Skeletal muscle satellite cell (primary cell): ENCODE data around the gene GJD4.

Source experiments
- H3K27me3 ChIP-seq: 2 replicates; pipeline ENCODE4 v1.7.0; 2013; ENCODE audit warnings: low read length; ENCODE audit not compliant: control insufficient read depth, insufficient read depth
- H3K36me3 ChIP-seq: 2 replicates; pipeline ENCODE4 v1.7.0; 2013; ENCODE audit warnings: mild to moderate bottlenecking, control low read depth, low read length; ENCODE audit not compliant: insufficient read depth
- H3K4me1 ChIP-seq: 2 replicates; pipeline ENCODE4 v1.7.0; 2013; ENCODE audit warnings: low read length; ENCODE audit not compliant: control insufficient read depth, insufficient read depth
- H3K4me2 ChIP-seq: 2 replicates; pipeline ENCODE4 v1.7.0; 2013; ENCODE audit warnings: mild to moderate bottlenecking, low read length
- H3K4me3 ChIP-seq: 2 replicates; pipeline ENCODE4 v1.7.0; 2013; ENCODE audit warnings: low read length
- H3K9ac ChIP-seq: 2 replicates; pipeline ENCODE4 v1.7.0; 2013; ENCODE audit warnings: mild to moderate bottlenecking, low read depth, low read length, moderate library complexity
- H3K9me3 ChIP-seq: replicated peaks from 2 replicates; pipeline ENCODE4 v1.7.0; 2013; ENCODE audit warnings: mild to moderate bottlenecking, control low read depth, low read length

The GJD4 gene

DNA sequence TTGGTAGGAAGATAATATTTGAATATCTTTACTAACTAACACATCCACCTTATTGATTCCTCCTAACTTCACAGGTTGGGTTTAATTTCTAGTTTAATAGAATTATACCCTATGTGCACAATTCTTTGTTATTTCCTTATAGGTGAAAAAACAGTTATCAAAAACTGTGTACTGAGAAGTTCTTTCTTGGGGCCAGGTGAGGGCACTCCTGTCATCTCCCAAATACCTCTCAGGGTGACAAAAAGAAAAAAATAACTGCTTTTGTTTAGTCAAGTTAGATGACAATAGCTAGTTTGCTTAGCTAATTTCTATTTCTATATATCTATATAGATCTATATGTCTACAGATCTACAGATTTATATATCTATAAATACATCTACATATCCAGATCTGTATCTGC lies 26.9 kb downstream of the GJD4 start:
- Histone ChIP-seq H3K4me2 (no peak overlapping the region), H3K27me3 (no peaks in the 10 kb centered on the region), H3K9ac (no peak overlapping the region), H3K4me1 (peaks cover 7% of the 10 kb centered on the region), H3K36me3 (no peaks in the 10 kb centered on the region), H3K9me3 (no peaks in the 10 kb centered on the region), H3K4me3 (no peak overlapping the region)

DNA sequence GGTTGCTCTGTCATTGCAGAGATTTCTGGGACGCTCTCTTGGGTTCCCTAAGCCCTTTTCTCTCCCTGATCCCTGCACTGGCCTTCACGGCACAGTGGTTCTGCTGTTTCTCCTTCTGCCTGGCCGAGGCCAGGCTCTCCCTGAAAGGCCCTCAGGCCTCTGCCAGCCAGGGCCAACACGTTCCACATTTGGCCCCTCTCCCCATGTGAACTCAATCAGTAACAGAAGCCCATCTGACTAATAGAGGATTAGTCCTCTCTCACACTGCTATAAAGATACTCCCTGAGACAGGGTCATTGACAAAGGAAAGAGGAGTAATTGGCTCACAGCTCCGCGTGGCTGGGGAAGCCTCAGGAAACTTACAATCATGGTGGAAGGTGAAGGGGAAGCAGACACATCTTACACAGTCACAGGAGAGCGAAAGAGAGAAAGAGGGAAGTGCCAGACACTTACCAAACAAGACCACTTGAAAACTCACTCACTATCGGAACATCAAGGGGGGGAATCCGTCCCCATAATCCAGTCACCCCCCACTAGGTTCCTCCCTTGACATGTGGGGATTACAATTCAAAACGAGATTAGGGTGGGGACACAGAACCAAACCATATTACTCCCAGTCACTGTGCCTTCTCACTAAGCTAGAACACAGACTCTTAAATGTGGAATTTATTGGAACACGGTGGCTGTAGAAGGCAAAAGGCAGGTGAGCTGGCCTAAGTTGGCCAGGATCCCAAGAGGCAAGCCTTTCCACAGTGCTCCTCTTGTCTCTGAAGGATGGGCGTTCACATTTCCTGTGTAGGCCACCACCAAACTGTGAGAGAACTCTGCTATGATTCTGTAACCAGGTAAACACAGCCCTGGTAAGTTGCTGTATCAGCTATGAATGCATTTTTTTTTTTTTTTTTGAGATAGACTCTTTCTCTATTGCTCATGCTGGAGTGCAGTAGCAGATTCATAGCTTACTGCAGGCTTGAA lies 28.2 kb downstream of the GJD4 start:
- no peak overlapping the region for H3K4me3 ChIP-seq
- no peaks in the 10 kb centered on the region for H3K27me3 ChIP-seq
- no peaks in the 10 kb centered on the region for H3K9me3 ChIP-seq
- no peaks in the 10 kb centered on the region for H3K36me3 ChIP-seq
- no peaks in the 10 kb centered on the region for H3K4me1 ChIP-seq
- H3K9ac ChIP-seq, result no peak overlapping the region
- H3K4me2 ChIP-seq, result no peak overlapping the region

DNA sequence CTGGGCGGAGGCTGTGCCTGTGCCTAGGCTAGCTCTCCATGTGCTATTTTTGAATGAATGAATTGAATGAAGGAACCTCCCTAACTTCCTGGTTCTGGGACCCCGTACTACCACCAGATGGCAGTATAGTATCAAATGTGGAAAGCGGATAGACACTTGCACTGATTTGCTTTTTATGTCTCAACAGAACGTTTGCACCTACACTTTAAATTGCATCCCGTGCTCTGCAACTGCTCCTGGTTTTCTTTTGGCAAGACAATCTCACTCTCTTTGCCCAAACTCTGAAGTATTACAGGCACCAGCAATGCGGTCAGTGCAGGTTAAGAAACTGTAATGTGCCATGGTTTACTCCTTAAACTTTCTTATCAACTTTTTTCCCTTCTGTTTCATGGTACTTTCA lies 30.4 kb downstream of the GJD4 start:
- no peak overlapping the region for H3K4me2 ChIP-seq
- no peaks in the 10 kb centered on the region for H3K9me3 ChIP-seq
- H3K9ac ChIP-seq, result no peak overlapping the region
- H3K4me3 ChIP-seq, result no peak overlapping the region
- no peaks in the 10 kb centered on the region for H3K27me3 ChIP-seq
- peaks cover 6% of the 10 kb centered on the region for H3K4me1 ChIP-seq
- no peaks in the 10 kb centered on the region for H3K36me3 ChIP-seq

DNA sequence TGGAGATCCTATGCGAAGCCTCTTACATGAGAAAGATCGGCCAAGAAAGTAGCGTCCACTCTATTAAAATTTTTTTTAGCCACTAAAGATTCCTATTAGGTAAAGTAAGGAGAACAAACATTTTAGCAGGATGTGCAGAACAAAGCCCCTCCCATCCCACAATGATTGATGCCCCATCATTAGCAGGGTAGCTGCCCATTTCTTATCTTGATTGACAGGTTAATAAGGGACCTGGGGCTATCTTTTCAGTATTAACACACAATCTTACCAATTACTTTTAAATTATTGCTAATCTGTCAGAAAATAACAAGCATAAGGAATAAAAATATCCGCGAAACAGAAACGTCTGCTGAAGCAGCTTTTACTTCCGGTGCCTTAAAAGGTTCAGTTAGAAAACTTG lies 31.8 kb downstream of the GJD4 start:
- H3K4me1 ChIP-seq, result peaks cover 6% of the 10 kb centered on the region
- no peak overlapping the region for H3K9ac ChIP-seq
- H3K27me3 ChIP-seq, result no peaks in the 10 kb centered on the region
- no peaks in the 10 kb centered on the region for H3K36me3 ChIP-seq
- H3K4me2 ChIP-seq, result no peak overlapping the region
- no peak overlapping the region for H3K4me3 ChIP-seq
- H3K9me3 ChIP-seq, result no peaks in the 10 kb centered on the region

DNA sequence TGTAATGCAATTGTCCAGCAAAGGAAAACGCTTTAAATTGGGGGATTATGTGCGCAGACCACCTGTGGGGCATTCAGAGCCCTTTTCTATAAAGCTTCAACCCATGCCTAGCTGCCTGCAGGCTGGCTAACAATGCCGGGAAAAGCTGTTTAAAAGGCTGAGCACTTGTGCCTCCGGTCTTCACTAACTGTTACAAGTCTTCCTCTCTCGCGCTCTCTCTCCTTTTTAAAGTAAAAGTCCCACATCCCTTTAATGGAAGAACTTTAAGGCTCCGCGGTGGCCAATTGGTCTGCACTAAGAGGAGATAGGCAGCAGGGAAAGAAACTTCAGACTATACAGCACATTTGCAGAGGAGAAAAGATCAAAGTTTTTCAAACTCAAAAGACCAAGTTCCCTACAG lies 32.3 kb downstream of the GJD4 start:
- H3K9ac ChIP-seq, result no peak overlapping the region
- no peaks in the 10 kb centered on the region for H3K27me3 ChIP-seq
- no peak overlapping the region for H3K4me3 ChIP-seq
- H3K4me2 ChIP-seq, result no peak overlapping the region
- no peaks in the 10 kb centered on the region for H3K36me3 ChIP-seq
- H3K9me3 ChIP-seq, result no peaks in the 10 kb centered on the region
- peaks cover 8% of the 10 kb centered on the region for H3K4me1 ChIP-seq

DNA sequence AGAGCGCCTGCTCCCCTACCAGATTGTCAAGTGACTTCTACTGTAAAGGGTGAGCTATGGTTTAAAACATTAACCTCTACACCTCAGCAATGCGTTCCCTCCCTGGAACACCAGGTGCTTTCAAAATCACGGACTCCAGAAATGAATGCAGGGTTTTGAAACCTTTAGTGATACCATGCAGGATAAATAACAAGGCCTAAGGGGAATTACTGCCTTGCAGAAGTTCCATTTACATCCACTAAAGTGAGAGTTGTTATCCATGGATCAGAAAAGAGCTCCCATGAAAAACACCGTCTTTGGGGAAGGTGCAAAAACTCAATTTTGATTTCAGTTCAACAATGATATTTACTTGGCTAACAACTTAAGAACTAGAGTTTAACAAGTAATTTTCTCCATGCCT lies 33.0 kb downstream of the GJD4 start:
- no peak overlapping the region for H3K4me2 ChIP-seq
- peaks cover 14% of the 10 kb centered on the region for H3K4me1 ChIP-seq
- H3K4me3 ChIP-seq, result no peak overlapping the region
- H3K9ac ChIP-seq, result no peak overlapping the region
- no peaks in the 10 kb centered on the region for H3K9me3 ChIP-seq
- peaks cover 4% of the 10 kb centered on the region for H3K27me3 ChIP-seq
- no peaks in the 10 kb centered on the region for H3K36me3 ChIP-seq

DNA sequence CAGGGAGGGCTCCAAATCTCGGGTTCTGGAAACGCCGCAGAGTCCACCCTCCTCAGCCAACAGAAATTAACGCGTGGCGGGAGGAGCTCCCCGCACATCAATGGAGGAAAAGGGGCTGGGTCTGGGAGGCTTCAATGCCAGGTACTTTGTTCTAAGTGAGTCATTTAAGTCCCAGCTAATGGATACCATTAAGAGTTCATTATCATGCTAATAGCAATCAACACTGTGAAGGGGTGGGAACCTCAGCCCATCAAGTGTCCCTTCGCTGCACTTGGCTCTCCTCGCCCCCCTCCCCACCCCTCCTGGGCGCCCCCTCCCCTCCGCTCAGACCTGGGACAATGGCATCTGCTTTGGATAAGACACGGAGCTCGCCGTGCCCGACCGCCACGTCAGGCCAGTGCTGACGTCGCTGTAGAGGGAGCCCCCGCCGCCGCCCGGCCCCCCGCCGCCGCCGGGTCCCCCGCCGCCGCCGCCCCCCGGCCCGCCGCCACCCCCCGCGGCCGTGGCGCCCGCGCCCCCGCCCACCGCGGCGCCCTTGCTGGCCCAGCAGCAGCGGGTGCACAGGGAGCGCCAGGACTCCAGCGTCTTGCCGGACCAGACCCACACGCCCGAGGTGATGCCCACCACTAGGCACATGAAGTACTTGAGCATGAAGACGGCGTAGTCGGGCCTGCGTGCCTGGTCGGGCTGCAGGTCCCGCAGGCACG lies 34.0 kb downstream of the GJD4 start:
- Histone ChIP-seq H3K27me3 (peaks cover 6% of the 10 kb centered on the region), H3K4me2 (peak overlapping the region; percentile 99), H3K36me3 (no peaks in the 10 kb centered on the region), H3K9me3 (no peaks in the 10 kb centered on the region), H3K4me1 (peaks cover 22% of the 10 kb centered on the region), H3K4me3 (peak overlapping the region; percentile 53), H3K9ac (no peak overlapping the region)

DNA sequence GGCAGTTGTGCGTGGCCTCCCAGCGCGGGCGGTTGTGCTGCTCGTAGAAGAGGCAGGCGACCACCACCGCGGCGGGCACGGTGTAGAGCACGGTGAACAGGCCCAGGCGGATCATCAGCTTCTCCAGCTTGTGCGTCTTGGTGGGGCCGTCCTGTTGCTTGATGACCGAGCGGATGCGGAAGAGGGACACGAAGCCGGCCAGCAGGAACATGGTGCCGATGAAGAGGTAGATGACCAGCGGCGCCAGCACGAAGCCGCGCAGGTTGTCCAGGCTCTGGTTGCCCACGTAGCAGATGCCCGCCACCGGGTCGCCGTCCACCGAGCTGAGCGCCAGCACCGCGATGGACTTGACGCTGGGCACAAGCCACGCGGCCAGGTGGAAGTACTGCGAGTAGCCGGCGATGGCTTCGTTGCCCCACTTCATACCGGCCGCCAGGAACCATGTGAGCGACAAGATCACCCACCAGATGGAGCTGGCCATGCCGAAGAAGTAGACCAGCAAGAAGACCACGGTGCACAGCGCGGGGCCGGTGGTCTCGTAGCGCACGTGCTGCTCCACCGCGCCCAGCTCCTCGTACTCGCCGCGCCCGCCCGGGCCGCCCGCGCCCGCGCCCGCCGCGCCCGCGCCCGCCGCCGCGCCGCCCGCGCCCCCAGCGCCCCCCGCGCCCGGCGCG lies 34.7 kb downstream of the GJD4 start:
- Histone ChIP-seq H3K9ac (peak overlapping the region; percentile 56), H3K9me3 (no peaks in the 10 kb centered on the region), H3K4me2 (peak overlapping the region; percentile 99), H3K27me3 (peaks cover 9% of the 10 kb centered on the region), H3K36me3 (no peaks in the 10 kb centered on the region), H3K4me3 (peak overlapping the region; percentile 82), H3K4me1 (peaks cover 25% of the 10 kb centered on the region)

DNA sequence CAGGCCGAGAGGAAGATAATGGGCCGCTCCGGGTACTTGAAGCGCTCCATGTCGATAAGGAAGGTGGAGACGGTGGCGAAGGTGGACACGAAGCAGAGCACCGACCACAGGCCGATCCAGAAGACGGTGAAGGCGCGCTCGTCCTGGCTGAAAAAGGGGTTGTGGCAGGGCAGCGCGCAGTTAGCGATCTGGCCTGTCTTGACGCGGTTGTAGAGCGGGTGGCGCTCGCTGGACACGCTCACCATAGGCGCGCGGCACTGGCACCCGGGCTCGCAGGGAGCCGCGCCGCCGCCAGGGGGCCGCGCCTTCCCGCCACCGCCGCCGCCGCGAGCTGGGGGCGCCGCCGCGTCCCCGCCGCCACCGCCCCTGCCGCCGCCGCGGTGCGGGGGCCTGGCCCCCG lies 35.3 kb downstream of the GJD4 start:
- H3K4me3 ChIP-seq, result peak overlapping the region; percentile 82
- peaks cover 9% of the 10 kb centered on the region for H3K27me3 ChIP-seq
- H3K9me3 ChIP-seq, result no peaks in the 10 kb centered on the region
- H3K36me3 ChIP-seq, result no peaks in the 10 kb centered on the region
- H3K4me1 ChIP-seq, result peaks cover 25% of the 10 kb centered on the region
- H3K9ac ChIP-seq, result peak overlapping the region; percentile 56
- peak overlapping the region; percentile 100 for H3K4me2 ChIP-seq

DNA sequence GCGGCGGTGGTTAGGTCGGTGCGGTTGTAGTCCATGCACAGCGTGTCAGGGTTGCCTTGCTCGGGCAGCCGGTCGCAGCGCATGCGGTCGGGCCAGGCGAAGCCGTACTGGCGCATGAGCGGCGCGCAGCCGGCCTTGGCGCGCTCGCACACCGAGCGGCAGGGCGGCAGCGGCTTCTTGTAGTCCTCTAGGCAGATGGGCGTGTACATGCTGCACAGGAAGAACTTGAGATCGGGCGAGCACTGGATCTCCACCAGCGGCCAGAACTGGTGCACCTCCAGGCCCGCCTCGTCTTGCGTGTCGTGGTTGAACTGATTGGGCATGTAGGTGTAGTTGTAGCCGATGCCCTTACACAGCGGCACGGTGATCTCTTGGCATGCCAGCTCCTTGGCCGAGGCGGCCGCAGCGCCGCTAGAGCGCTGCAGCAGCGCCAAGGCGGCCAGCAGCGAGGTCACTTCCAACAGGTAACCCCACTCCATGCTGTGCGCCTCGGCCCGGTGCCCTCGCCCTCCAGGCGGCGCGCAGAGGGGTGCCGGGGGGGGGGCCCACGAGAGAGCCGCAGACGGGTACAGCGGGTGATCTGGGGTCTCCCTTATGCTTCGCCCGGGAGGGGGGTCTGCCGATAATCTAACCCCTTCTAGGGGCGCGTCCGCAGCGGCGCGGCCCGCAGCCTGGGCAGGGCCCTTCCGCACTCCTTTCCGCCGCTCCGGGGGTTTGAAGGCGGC lies 36.0 kb downstream of the GJD4 start:
- H3K36me3 ChIP-seq, result no peaks in the 10 kb centered on the region
- H3K4me3 ChIP-seq, result peak overlapping the region; percentile 94
- H3K4me2 ChIP-seq, result peak overlapping the region; percentile 100
- H3K27me3 ChIP-seq, result peaks cover 9% of the 10 kb centered on the region
- H3K4me1 ChIP-seq, result peaks cover 25% of the 10 kb centered on the region
- no peaks in the 10 kb centered on the region for H3K9me3 ChIP-seq
- peak overlapping the region; percentile 76 for H3K9ac ChIP-seq

DNA sequence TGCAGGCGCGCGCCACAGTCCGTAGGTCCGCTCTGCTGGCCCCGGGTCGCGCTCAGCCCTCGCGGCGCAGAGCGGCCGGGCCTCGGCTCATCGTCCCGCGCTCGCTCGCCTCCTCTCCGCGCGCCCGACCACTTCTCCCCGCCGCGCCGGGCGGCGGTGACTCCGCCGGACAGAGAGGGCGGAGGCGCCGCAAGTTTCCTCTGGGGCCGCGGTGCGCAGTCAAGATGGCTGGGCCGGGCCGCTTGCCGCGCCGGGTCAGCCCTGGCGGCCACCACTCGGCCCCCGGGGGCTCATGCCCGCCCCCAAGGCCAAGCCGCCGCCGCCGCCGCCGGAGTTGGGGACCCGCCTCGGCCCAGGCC lies 36.5 kb downstream of the GJD4 start:
- peak overlapping the region; percentile 94 for H3K4me3 ChIP-seq
- H3K27me3 ChIP-seq, result peaks cover 9% of the 10 kb centered on the region
- H3K4me1 ChIP-seq, result peaks cover 25% of the 10 kb centered on the region
- no peaks in the 10 kb centered on the region for H3K36me3 ChIP-seq
- peak overlapping the region; percentile 100 for H3K4me2 ChIP-seq
- H3K9ac ChIP-seq, result peak overlapping the region; percentile 76
- H3K9me3 ChIP-seq, result no peaks in the 10 kb centered on the region
